Parathyroid adenoma (tissue), 2 donors: ENCODE results near the gene PGLYRP4.

Source experiments
- H2AFZ ChIP-seq: fragments of 300-600 bp; sonication (generic); one replicate; pipeline ENCODE4 v1.7.0; 2017; ENCODE audit warnings: antibody characterized with exemption, mild to moderate bottlenecking
- H3K27ac ChIP-seq: fragments of 300-600 bp; sonication (generic); one replicate; pipeline ENCODE4 v1.7.0; 2017
- H3K27me3 ChIP-seq: fragments of 300-600 bp; sonication (generic); one replicate; pipeline ENCODE4 v1.7.0; 2017; ENCODE audit warnings: low read length; ENCODE audit not compliant: control insufficient read depth, insufficient read depth
- H3K36me3 ChIP-seq: fragments of 300-600 bp; sonication (generic); one replicate; pipeline ENCODE4 v1.7.0; 2017; ENCODE audit warnings: low read length; ENCODE audit not compliant: control insufficient read depth, insufficient read depth
- H3K4me1 ChIP-seq: fragments of 300-600 bp; sonication (generic); one replicate; pipeline ENCODE4 v1.7.0; 2017; ENCODE audit warnings: control low read depth
- H3K4me2 ChIP-seq: fragments of 300-600 bp; sonication (generic); one replicate; pipeline ENCODE4 v1.7.0; 2017; ENCODE audit warnings: low read length
- H3K4me3 ChIP-seq: fragments of 300-600 bp; sonication (generic); one replicate; pipeline ENCODE4 v1.7.0; 2017; ENCODE audit warnings: low read depth, low read length
- H3K79me2 ChIP-seq: fragments of 300-600 bp; sonication (generic); one replicate; pipeline ENCODE4 v1.7.0; 2017; ENCODE audit warnings: control low read depth
- H3K9ac ChIP-seq: fragments of 300-600 bp; sonication (generic); one replicate; pipeline ENCODE4 v1.7.0; 2017; ENCODE audit warnings: mild to moderate bottlenecking
- H3K9me3 ChIP-seq: fragments of 300-600 bp; sonication (generic); one replicate; pipeline ENCODE4 v1.7.0; 2017; ENCODE audit warnings: low read length; ENCODE audit not compliant: control insufficient read depth
- TF ChIP-seq, protein P1 (sequence below): fragments of 300-600 bp; sonication (generic); IDR thresholded peaks from one replicate; pipeline ENCODE4 v1.7.0; 2017; ENCODE audit warnings: antibody characterized with exemption, mild to moderate bottlenecking
- donor health status: primary hyperparathyroidism.

Gene PGLYRP4

DNA sequence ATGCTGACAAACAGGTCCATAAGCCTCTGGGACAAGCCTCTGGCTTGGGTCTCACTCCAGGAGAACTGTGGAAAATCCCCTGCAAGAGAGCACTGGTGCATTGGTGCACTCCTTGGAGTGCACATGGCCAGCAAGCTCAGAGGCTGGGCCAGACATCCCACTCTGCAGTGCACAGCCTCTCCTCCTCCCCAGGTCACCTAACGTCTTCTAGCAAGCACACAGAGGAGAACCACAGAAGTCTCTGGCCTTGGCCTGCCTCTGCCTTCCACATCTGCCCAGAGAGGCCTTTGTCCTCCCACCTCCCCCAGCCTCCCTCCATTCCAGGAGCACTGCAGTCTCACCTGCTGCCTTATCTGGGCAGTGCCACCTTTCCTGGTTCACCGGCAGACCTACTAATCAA, 40.1 kb downstream of the PGLYRP4 start:
- Histone ChIP-seq H3K4me3 (no peak overlapping the region), H2AFZ (no peak overlapping the region), H3K4me1 (no peaks in the 10 kb centered on the region), H3K27ac (no peak overlapping the region), H3K27me3 (no peaks in the 10 kb centered on the region), H3K9me3 (no peaks in the 10 kb centered on the region), H3K36me3 (no peaks in the 10 kb centered on the region), H3K79me2 (no peaks in the 10 kb centered on the region), H3K4me2 (no peak overlapping the region), H3K9ac (no peak overlapping the region)
- TF ChIP-seq, protein P1, sequence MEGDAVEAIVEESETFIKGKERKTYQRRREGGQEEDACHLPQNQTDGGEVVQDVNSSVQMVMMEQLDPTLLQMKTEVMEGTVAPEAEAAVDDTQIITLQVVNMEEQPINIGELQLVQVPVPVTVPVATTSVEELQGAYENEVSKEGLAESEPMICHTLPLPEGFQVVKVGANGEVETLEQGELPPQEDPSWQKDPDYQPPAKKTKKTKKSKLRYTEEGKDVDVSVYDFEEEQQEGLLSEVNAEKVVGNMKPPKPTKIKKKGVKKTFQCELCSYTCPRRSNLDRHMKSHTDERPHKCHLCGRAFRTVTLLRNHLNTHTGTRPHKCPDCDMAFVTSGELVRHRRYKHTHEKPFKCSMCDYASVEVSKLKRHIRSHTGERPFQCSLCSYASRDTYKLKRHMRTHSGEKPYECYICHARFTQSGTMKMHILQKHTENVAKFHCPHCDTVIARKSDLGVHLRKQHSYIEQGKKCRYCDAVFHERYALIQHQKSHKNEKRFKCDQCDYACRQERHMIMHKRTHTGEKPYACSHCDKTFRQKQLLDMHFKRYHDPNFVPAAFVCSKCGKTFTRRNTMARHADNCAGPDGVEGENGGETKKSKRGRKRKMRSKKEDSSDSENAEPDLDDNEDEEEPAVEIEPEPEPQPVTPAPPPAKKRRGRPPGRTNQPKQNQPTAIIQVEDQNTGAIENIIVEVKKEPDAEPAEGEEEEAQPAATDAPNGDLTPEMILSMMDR = no peak

DNA sequence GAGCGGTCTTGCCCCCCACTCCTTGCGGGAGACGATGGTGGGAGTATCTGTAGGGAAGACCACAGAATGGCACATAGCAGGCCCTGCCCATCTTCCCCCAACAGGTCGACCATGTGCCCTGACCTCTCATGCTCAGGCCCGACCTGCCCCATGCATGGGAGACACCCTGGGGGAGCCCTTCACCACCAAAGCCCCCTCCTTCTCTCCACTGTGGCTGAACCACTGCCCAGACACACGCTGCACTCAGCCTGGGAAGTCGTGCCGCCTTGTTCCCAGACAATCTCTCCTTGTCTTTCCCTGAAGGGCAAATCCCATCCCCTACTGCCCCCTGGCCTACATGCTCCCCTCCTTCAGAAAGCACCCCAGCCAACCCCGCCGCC, 41.4 kb downstream of the PGLYRP4 start:
- H3K4me2 ChIP-seq = no peak overlapping the region
- no peak overlapping the region for H3K27ac ChIP-seq
- H3K27me3 ChIP-seq = no peaks in the 10 kb centered on the region
- H3K9ac ChIP-seq = no peak overlapping the region
- H3K4me1 ChIP-seq = no peaks in the 10 kb centered on the region
- H3K79me2 ChIP-seq = no peaks in the 10 kb centered on the region
- no peak overlapping the region for H3K4me3 ChIP-seq
- no peak overlapping the region for H2AFZ ChIP-seq
- H3K36me3 ChIP-seq = no peaks in the 10 kb centered on the region
- H3K9me3 ChIP-seq = no peaks in the 10 kb centered on the region
- TF ChIP-seq, protein P1 = no peak

DNA sequence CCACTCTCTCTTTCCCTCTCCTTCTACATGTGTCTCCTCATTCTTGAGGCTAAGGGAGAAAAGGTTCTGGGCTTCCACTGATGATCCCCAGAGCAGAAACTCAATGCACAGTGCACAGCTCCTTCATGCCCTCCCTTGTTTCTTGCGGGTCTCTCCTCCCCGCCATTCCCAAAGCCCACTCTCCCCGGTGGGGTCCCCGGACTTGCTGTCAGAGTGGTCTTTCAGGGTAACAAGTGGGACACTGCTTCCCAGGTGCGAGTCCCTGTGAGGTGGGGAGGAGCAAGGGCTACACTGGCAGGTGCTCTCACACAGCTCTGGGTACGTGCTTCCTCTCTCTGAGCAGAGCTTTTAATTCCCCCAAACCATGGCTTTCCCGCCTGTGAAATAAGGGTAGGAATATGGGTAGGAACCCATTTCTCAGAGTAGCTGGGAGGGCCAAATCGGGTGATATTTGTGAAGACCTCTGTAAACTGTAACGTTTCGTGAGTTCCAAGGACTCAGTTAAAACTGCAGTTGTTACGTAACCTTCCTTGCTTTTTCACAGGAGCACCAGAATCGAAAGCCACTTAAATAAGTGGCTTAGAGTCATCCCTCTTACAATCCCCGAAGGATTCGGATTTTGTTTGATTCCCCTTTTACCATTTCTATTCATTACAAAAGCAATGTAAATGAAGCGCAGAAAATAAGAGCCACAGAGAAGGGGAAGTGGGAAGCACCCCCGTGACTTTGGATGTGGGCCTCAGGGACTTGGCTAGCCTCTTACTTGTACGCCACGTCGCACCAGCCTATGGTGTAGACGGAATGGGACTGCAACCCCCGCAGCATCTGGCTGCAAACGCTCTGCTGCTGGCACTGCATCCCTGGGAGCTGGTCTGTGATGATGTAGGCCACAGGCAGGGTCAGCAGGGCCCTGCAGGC, 42.1 kb downstream of the PGLYRP4 start:
- H3K27ac ChIP-seq = no peak overlapping the region
- no peaks in the 10 kb centered on the region for H3K79me2 ChIP-seq
- no peaks in the 10 kb centered on the region for H3K9me3 ChIP-seq
- no peak overlapping the region for H3K9ac ChIP-seq
- no peak overlapping the region for H2AFZ ChIP-seq
- no peaks in the 10 kb centered on the region for H3K4me1 ChIP-seq
- H3K4me2 ChIP-seq = no peak overlapping the region
- H3K27me3 ChIP-seq = no peaks in the 10 kb centered on the region
- no peaks in the 10 kb centered on the region for H3K36me3 ChIP-seq
- H3K4me3 ChIP-seq = no peak overlapping the region
- TF ChIP-seq, protein P1 = no peak

DNA sequence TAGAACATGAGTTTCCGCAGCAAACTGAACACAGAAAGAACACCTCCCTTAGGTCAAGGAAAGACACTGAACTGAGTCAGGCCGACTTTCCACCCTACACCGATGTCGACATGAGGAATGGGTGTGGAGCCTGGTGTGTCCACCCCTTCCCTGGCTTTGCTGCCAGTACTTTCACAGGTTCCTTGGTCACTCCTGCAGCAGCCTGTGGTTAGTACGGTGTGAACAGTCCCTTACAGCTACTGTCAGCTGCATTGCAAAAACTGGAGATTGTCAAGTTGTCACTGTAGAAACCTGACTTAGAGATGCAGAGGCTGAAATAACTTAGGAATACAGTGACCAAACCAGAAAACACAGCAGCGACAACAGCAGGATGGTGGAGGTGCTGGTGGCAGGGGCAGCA, 43.0 kb downstream of the PGLYRP4 start:
- no peaks in the 10 kb centered on the region for H3K79me2 ChIP-seq
- no peaks in the 10 kb centered on the region for H3K36me3 ChIP-seq
- no peaks in the 10 kb centered on the region for H3K9me3 ChIP-seq
- H2AFZ ChIP-seq = no peak overlapping the region
- no peak overlapping the region for H3K4me2 ChIP-seq
- H3K4me1 ChIP-seq = no peaks in the 10 kb centered on the region
- no peak overlapping the region for H3K4me3 ChIP-seq
- H3K9ac ChIP-seq = no peak overlapping the region
- TF ChIP-seq, protein P1 = no peak
- H3K27me3 ChIP-seq = no peaks in the 10 kb centered on the region
- no peak overlapping the region for H3K27ac ChIP-seq

DNA sequence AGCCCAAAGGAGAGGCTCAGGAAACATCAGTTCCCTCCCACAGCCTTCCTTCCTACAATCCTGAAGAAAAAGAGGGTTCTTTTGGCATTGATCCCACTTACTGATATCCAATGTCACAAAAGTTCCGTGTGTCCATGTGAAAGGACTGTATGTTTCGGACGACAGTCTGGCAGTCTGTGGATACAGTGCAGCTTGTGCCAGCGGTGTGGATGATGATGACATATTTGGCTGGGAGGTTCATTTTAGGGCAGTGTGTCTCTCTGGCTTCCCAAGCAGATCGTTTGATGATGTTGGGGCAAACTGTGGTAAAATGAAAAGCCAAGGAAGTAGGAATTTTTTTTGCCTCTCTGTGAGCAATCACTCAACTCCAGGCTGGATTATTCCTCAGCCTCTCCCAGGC, 46.3 kb downstream of the PGLYRP4 start:
- Histone ChIP-seq H3K9ac (no peak overlapping the region), H3K4me1 (no peaks in the 10 kb centered on the region), H2AFZ (no peak overlapping the region), H3K36me3 (no peaks in the 10 kb centered on the region), H3K4me2 (no peak overlapping the region), H3K4me3 (no peak overlapping the region), H3K27ac (no peak overlapping the region), H3K27me3 (no peaks in the 10 kb centered on the region), H3K79me2 (no peaks in the 10 kb centered on the region), H3K9me3 (no peaks in the 10 kb centered on the region)
- TF ChIP-seq, protein P1 = no peak
